ENCODE measurements around the gene DAB2IP. TPM values are rescaled to one million over a fixed set of nuclear protein-coding genes. Genes with fewer than 3 reads are reported as not detected.

The DAB2IP gene
- polyA plus RNA-seq, 1 donor (not counting 4 experiments of a cell fraction or from before 2014, with no cell fraction given), result 28.6 TPM

DNA sequence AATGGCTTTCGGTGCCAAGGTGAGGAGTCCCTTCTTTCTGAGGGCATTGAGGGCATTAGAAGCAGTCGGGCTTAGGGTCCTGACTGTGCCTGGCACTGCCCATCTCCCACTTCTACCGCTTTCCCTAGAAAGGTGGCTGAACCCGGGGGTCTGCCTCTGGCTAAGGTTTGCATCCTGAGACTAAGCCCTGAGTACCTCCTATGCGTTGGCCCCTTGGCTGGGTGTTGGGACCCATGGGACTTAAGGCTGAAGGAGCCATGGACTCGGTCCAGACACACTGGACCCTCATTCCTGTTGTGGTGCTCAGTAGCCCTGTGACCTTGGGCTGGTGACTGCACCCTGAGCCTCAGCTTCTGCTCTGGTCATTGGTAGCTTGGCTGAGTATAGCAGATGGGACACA, 23.9 kb downstream of the DAB2IP start:
- H3K9ac ChIP-seq (ENCODE audit: control insufficient read depth, extremely low read depth, insufficient read depth, low read length), result no peak overlapping the region
- H3K4me1 ChIP-seq (ENCODE audit: control insufficient read depth, extremely low read depth, insufficient read depth, low read length), result no peaks in the 10 kb centered on the region
- no peak for TF ChIP-seq EZH2 (IDR thresholded peaks at IDR 0.05; ENCODE audit: low read length)
- TF ChIP-seq CTCF (optimal IDR thresholded peaks at IDR 0.05 in 1 of 3, IDR thresholded peaks at IDR 0.05 in 1 of 3, conservative IDR thresholded peaks at IDR 0.05 in 1 of 3; ENCODE audit: extremely low read depth in 1 of 3, insufficient read depth in 2 of 3, low read length in 3 of 3), result no peak
- H3K4me3 ChIP-seq (ENCODE audit: control insufficient read depth in 2 of 3, extremely low read depth in 1 of 3, insufficient read depth in 2 of 3, low read depth in 1 of 3, low read length in 3 of 3), result no peak overlapping the region
- H3K79me2 ChIP-seq (ENCODE audit: control insufficient read depth, insufficient read depth, low read length), result no peaks in the 10 kb centered on the region
- H3K27ac ChIP-seq (ENCODE audit: control insufficient read depth, insufficient read depth, low read length), result no peak overlapping the region
- DNase-seq (ENCODE audit: low read depth, low spot score), result no peak
- H4K20me1 ChIP-seq (ENCODE audit: control insufficient read depth, extremely low read depth, insufficient read depth, low read length), result no peaks in the 10 kb centered on the region
- no peak overlapping the region for H2AFZ ChIP-seq (ENCODE audit: control insufficient read depth, low read length)
- H3K4me2 ChIP-seq (ENCODE audit: control insufficient read depth, extremely low read depth, insufficient read depth, low read depth, low read length), result no peak overlapping the region
- dilution Hi-C loops (cut with MboI; ENCODE audit: extremely low pct_ligation_motif_present, low sequenced_read_pairs), result no loop called here
- no peaks in the 10 kb centered on the region for H3K9me3 ChIP-seq (ENCODE audit: control insufficient read depth, low read depth, low read length)
- no peaks in the 10 kb centered on the region for H3K9me1 ChIP-seq (ENCODE audit: control insufficient read depth, extremely low read depth, insufficient read depth, low read length)
- H3K36me3 ChIP-seq (ENCODE audit: control insufficient read depth in 2 of 2, extremely low read depth in 1 of 2, insufficient read depth in 2 of 2, low read length in 2 of 2), result no peaks in the 10 kb centered on the region
- H3K27me3 ChIP-seq (ENCODE audit: control insufficient read depth, extremely low read depth, insufficient read depth, low read length), result peaks cover 13% of the 10 kb centered on the region
- no peak for FAIRE-seq

DNA sequence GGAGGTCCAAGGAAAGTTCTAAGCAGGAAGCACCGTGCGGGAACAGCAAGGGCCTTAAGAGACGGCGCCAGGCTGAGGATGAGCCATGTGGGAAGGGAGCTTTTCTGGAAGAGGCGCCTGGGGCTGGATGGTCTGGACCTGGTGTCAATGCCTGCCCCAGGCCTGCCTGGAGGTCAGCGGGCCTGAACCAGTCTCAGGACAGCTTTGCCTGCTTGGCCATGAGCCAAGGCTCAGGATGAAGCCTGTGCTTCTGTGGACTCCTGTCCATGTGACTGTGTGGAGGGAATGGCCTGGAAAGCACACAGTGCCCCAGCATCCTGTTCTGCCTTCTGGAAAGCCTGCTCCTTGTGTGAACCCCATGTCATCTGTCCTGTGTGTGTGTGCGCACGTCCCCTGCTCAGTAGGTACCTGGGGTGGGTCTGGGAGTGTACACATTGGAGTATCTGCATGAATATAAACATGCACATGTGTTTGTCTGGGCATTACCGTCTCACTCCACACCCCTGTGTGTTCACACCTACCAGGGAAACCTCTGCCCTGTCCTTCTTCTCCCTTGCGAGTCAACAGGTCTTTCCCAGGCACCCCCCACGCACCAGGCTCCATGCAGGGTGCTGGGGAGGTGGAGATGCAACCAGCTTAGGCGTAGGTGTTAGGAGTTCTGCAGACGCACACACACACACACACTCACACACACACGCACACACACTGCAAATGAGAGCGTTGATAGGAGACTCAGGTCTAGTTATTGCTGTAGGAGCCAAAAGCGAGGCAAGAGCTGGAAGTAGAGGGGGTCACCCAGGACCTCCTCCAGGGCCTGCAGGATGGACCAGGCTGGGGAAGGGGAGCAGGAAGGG, 24.8 kb downstream of the DAB2IP start:
- H3K4me1 ChIP-seq (ENCODE audit: control insufficient read depth, extremely low read depth, insufficient read depth, low read length), result no peaks in the 10 kb centered on the region
- FAIRE-seq (no peak), DNase-seq (ENCODE audit: low read depth, low spot score) (no peak)
- TF ChIP-seq EZH2 (IDR thresholded peaks at IDR 0.05; ENCODE audit: low read length) (no peak), CTCF (optimal IDR thresholded peaks at IDR 0.05 in 1 of 3, IDR thresholded peaks at IDR 0.05 in 1 of 3, conservative IDR thresholded peaks at IDR 0.05 in 1 of 3; ENCODE audit: extremely low read depth in 1 of 3, insufficient read depth in 2 of 3, low read length in 3 of 3) (no peak)
- H3K36me3 ChIP-seq (ENCODE audit: control insufficient read depth in 2 of 2, extremely low read depth in 1 of 2, insufficient read depth in 2 of 2, low read length in 2 of 2), result no peaks in the 10 kb centered on the region
- no peak overlapping the region for H2AFZ ChIP-seq (ENCODE audit: control insufficient read depth, low read length)
- H3K27me3 ChIP-seq (ENCODE audit: control insufficient read depth, extremely low read depth, insufficient read depth, low read length), result peaks cover 13% of the 10 kb centered on the region
- no peaks in the 10 kb centered on the region for H4K20me1 ChIP-seq (ENCODE audit: control insufficient read depth, extremely low read depth, insufficient read depth, low read length)
- no peak overlapping the region for H3K4me2 ChIP-seq (ENCODE audit: control insufficient read depth, extremely low read depth, insufficient read depth, low read depth, low read length)
- H3K9me3 ChIP-seq (ENCODE audit: control insufficient read depth, low read depth, low read length), result no peaks in the 10 kb centered on the region
- dilution Hi-C loops (cut with MboI; ENCODE audit: extremely low pct_ligation_motif_present, low sequenced_read_pairs), result no loop called here
- H3K4me3 ChIP-seq (ENCODE audit: control insufficient read depth in 2 of 3, extremely low read depth in 1 of 3, insufficient read depth in 2 of 3, low read depth in 1 of 3, low read length in 3 of 3), result no peak overlapping the region
- H3K9me1 ChIP-seq (ENCODE audit: control insufficient read depth, extremely low read depth, insufficient read depth, low read length), result no peaks in the 10 kb centered on the region
- H3K9ac ChIP-seq (ENCODE audit: control insufficient read depth, extremely low read depth, insufficient read depth, low read length), result no peak overlapping the region
- H3K27ac ChIP-seq (ENCODE audit: control insufficient read depth, insufficient read depth, low read length), result no peak overlapping the region
- no peaks in the 10 kb centered on the region for H3K79me2 ChIP-seq (ENCODE audit: control insufficient read depth, insufficient read depth, low read length)
